Transverse colon (tissue), 4 donors: Measurements from ENCODE around the gene DOCK8. TPM values are rescaled to one million over a fixed set of nuclear protein-coding genes. Genes with fewer than 3 reads are reported as not detected.
A peak's percentile ranks its signal among the peaks of the same experiment; 100 is the strongest.

Source experiments
- DNase-seq: peaks from one replicate; pipeline ENCODE4 v3.0.0-alpha.2; 2019
- H3K27ac ChIP-seq, 4 donors: fragments of 200-600 bp; sonication (generic); 2 replicates each; pipeline ENCODE4 v1.5.1; 2016 to 2018; ENCODE audit warnings: inconsistent platforms in 4 of 4
- H3K27me3 ChIP-seq: fragments of 200-600 bp; sonication (generic); 2 replicates; pipeline ENCODE4 v1.5.1; 2017; ENCODE audit warnings: inconsistent platforms
- H3K36me3 ChIP-seq, 4 donors: fragments of 200-600 bp; sonication (generic); 2 replicates each; pipeline ENCODE4 v1.5.1; 2017 to 2019; ENCODE audit warnings: inconsistent platforms in 4 of 4
- H3K4me1 ChIP-seq, 4 donors: fragments of 200-600 bp; sonication (generic); 2 replicates each; pipeline ENCODE4 v1.5.1; 2017 to 2020; ENCODE audit warnings: inconsistent platforms in 4 of 4
- H3K4me3 ChIP-seq, 4 donors: fragments of 200-600 bp; sonication (generic); 1 replicate in 1 of 4; 2 replicates in 3 of 4; pipeline versions ENCODE4 v1.5.1 to v1.6.1; 2017 to 2019; ENCODE audit warnings: inconsistent platforms in 4 of 4
- H3K9me3 ChIP-seq, 2 donors: fragments of 200-600 bp; sonication (generic); 2 replicates each; pipeline ENCODE4 v1.5.1; 2017 to 2019; ENCODE audit warnings: inconsistent platforms in 2 of 2
- EP300 ChIP-seq: sonication (generic); formaldehyde crosslinking; IDR thresholded peaks from one replicate; pipeline ENCODE4 v1.6.1; 2017; ENCODE audit warnings: antibody characterized with exemption, low read depth
- POLR2A ChIP-seq: fragments of 450-650 bp; IDR thresholded peaks from one replicate; pipeline ENCODE4 v1.6.1; 2016; ENCODE audit warnings: antibody characterized with exemption, mild to moderate bottlenecking, moderate library complexity
- POLR2AphosphoS5 ChIP-seq, 3 donors: sonication (generic); formaldehyde crosslinking; IDR thresholded peaks; one replicate each; pipeline ENCODE4 v1.6.1; 2016; ENCODE audit warnings: antibody characterized with exemption in 3 of 3
- WGBS, 2 donors: methylation state at CpG; one replicate each; pipeline ENCODE4 v1.1.5; 2018; ENCODE audit warnings: low coverage in 1 of 2; 5-methylcytosine and 5-hydroxymethylcytosine counted together
- in situ Hi-C, 4 donors: fragments of 200-750 bp; cut with MboI; loops; one replicate each; pipeline versions ENCODE4 v1.15.0 to v1.15.1; 2017; ENCODE audit warnings: low sequenced_read_pairs in 3 of 4, low pct_ligation_motif_present in 1 of 4, low pct_unique_long_range_greater_than_20kb in 1 of 4
- intact Hi-C: fragments of 100-400 bp; cut with DNase I; formaldehyde crosslinking; loops from one replicate; pipeline ENCODE4 v1.15.1; 2023; ENCODE audit warnings: low total_unique reads
- total RNA-seq, 4 donors: library from RNA; depleted of rRNA; stranded (reverse); fragments of >200 nt; gene quantifications; one replicate each; pipeline ENCODE4 v1.1.0, GENCODE V29; 2016
- TF ChIP-seq, protein P1 (sequence below), 5 experiments: fragments of 200-600 bp in 3 of 5; fragments of 450-650 bp in 2 of 5; sonication (generic) in 3 of 5; IDR thresholded peaks; 1 replicate in 2 of 5; 2 replicates in 3 of 5; pipeline ENCODE4 v1.5.1; 2016 to 2017; ENCODE audit warnings: antibody characterized with exemption in 5 of 5, inconsistent platforms in 3 of 5, mild to moderate bottlenecking in 2 of 5, moderate library complexity in 1 of 5

DOCK8 gene
- total RNA-seq, 4 donors from 2014 or later, result 11.2 to 59.5 (median 14.7) TPM

DNA sequence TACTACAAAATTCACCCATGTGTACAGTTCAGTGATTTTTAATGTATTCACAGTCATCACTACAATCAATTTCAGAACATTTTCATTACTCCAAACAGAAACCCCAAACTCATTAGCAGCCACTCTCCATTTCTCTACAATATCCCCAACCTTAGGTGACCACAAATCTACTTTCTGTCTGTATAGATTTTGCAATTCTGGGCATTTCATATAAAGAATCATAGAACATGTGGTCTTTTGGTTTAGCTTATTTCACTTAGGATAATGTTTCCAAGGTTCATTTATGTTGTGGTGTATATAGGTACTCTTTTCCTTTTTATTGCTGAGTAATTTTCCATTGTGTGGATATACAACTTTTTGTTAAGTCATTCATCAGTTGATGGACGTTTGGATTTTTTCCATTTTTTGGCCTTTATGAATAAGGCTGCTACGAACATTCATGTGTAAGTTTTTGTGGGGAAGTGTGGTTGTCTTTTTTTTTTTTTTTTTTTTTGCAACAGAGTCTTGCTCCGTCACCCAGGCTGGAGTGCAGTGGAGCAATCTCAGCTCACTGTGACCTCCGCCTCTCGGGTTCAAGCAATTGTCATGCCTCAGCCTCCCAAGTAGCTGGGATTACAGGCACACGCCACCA is 54.5 kb downstream of the DOCK8 start:
- no peak overlapping the region for H3K4me3 ChIP-seq
- H3K27me3 ChIP-seq, result no peaks in the 10 kb centered on the region
- no peak for TF ChIP-seq EP300
- no peak for TF ChIP-seq POLR2A
- no peak for TF ChIP-seq POLR2AphosphoS5 (IDR thresholded peaks at IDR 0.05)
- TF ChIP-seq, protein P1, sequence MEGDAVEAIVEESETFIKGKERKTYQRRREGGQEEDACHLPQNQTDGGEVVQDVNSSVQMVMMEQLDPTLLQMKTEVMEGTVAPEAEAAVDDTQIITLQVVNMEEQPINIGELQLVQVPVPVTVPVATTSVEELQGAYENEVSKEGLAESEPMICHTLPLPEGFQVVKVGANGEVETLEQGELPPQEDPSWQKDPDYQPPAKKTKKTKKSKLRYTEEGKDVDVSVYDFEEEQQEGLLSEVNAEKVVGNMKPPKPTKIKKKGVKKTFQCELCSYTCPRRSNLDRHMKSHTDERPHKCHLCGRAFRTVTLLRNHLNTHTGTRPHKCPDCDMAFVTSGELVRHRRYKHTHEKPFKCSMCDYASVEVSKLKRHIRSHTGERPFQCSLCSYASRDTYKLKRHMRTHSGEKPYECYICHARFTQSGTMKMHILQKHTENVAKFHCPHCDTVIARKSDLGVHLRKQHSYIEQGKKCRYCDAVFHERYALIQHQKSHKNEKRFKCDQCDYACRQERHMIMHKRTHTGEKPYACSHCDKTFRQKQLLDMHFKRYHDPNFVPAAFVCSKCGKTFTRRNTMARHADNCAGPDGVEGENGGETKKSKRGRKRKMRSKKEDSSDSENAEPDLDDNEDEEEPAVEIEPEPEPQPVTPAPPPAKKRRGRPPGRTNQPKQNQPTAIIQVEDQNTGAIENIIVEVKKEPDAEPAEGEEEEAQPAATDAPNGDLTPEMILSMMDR (IDR thresholded peaks at IDR 0.05), result no peak
- no peaks in the 10 kb centered on the region for H3K9me3 ChIP-seq
- 88 to 90% methylated on average over 3 to 6 of the region's 6 CpGs for WGBS, 2 donors
- in situ Hi-C loops (no loop called here), intact Hi-C loops (no loop called here)
- DNase-seq, result no peak
- no peak overlapping the region for H3K27ac ChIP-seq
- no peaks in the 10 kb centered on the region for H3K36me3 ChIP-seq
- peaks cover 0 to 3% (median 0%) of the 10 kb centered on the region in 4 donors for H3K4me1 ChIP-seq

DNA sequence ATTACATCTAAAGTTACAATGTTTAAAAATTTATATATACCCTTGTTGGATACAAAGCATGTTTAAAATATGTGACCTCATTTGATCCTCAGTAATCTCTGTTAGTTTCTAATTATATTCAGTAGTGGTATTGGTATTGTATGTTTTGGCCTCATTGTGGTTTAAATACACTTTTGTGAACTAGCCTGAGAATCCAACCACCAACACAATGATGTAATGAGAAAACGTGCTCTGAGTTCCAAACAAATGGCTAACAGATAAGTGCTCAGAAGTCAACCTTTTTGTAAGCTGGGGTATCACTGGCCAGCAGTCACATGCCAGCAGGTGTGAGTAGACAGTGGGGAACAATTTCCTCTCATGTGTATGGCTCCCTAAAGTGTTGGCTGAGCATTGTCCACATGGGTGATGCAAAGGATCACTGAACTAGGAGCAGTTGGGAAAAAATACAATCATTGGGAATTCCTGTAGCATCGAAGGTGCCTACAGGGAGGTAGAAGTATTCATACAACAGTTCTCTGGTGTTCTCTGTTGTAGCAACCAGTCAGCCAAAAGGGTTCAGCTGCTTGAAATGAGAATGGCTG is 56.1 kb downstream of the DOCK8 start:
- no peak overlapping the region for H3K4me3 ChIP-seq
- H3K4me1 ChIP-seq, result peaks cover 0 to 3% (median 0%) of the 10 kb centered on the region in 4 donors
- no peak for DNase-seq
- 79 to 86% methylated on average over 2 of the region's 2 CpGs for WGBS, 2 donors
- no peaks in the 10 kb centered on the region for H3K9me3 ChIP-seq
- intact Hi-C loops (no loop called here), in situ Hi-C loops (no loop called here)
- TF ChIP-seq, protein P1 (IDR thresholded peaks at IDR 0.05), result no peak
- TF ChIP-seq EP300 (no peak), POLR2A (no peak), POLR2AphosphoS5 (IDR thresholded peaks at IDR 0.05) (no peak)
- no peaks in the 10 kb centered on the region for H3K36me3 ChIP-seq
- no peak overlapping the region for H3K27ac ChIP-seq
- H3K27me3 ChIP-seq, result no peaks in the 10 kb centered on the region

GRCh38 chr9:272251-273213 is 57.9 kb downstream of the DOCK8 start:
- H3K4me1 ChIP-seq, result peaks cover 0 to 5% (median 0%) of the 10 kb centered on the region in 4 donors
- intact Hi-C loops, result no loop called here
- peak overlapping the region; percentile 62 to 78 (median 68) for H3K27ac ChIP-seq
- in situ Hi-C loops, result no loop called here
- H3K36me3 ChIP-seq, result no peaks in the 10 kb centered on the region
- no peaks in the 10 kb centered on the region for H3K27me3 ChIP-seq
- 66 to 69% methylated on average over 16 to 17 of the region's 17 CpGs for WGBS, 2 donors
- peak; percentile 33 for TF ChIP-seq POLR2A
- TF ChIP-seq POLR2AphosphoS5 (IDR thresholded peaks at IDR 0.05), result peak in 2 of 3 donors; percentile 63 to 67
- TF ChIP-seq, protein P1 (IDR thresholded peaks at IDR 0.05), result no peak
- peak; percentile 60 for DNase-seq
- H3K4me3 ChIP-seq, result peak overlapping the region in 1 of 4 donors; percentile 30
- H3K9me3 ChIP-seq, result no peaks in the 10 kb centered on the region

GRCh38 chr9:274406-274805 is 59.7 kb downstream of the DOCK8 start:
- peaks cover 0 to 16% (median 0%) of the 10 kb centered on the region in 4 donors for H3K4me1 ChIP-seq
- TF ChIP-seq, protein P1 (IDR thresholded peaks at IDR 0.05), result no peak
- TF ChIP-seq EP300 (no peak), POLR2A (no peak), POLR2AphosphoS5 (IDR thresholded peaks at IDR 0.05) (no peak)
- no peak for DNase-seq
- peak overlapping the region in 1 of 4 donors; percentile 30 for H3K4me3 ChIP-seq
- intact Hi-C loops, result no loop called here
- WGBS, 2 donors, result 70 to 77% methylated on average over 6 of the region's 6 CpGs
- no peaks in the 10 kb centered on the region for H3K27me3 ChIP-seq
- H3K27ac ChIP-seq, result peak overlapping the region; percentile 12 to 66 (median 34)
- no peaks in the 10 kb centered on the region for H3K9me3 ChIP-seq
- in situ Hi-C loops, result no loop called here
- no peaks in the 10 kb centered on the region for H3K36me3 ChIP-seq
